H9 (cell line): ENCODE results near the gene TCTA. TPM values are rescaled to one million over a fixed set of nuclear protein-coding genes. Genes with fewer than 3 reads are reported as not detected.

Experiments used
- DNase-seq: peaks from one replicate; pipeline ENCODE4 v3.0.0-alpha.2; 2017
- H2AFZ ChIP-seq: one replicate; pipeline ENCODE4 v1.6.1; 2013; ENCODE audit warnings: mild to moderate bottlenecking, low read length, control low read depth, moderate library complexity
- H2AK5ac ChIP-seq: 2 replicates; pipeline ENCODE4 v1.6.1; 2013; ENCODE audit warnings: low read length, control low read depth, mixed read lengths; ENCODE audit not compliant: insufficient read length
- H2BK120ac ChIP-seq: one replicate; pipeline ENCODE4 v1.6.1; 2013; ENCODE audit warnings: low read depth, mild to moderate bottlenecking, low read length, control low read depth, inconsistent platforms; ENCODE audit not compliant: poor library complexity, severe bottlenecking
- H2BK12ac ChIP-seq: 2 replicates; pipeline ENCODE4 v1.6.1; 2013; ENCODE audit warnings: low read length, control low read depth, mixed read lengths, low read depth; ENCODE audit not compliant: insufficient read length
- H2BK15ac ChIP-seq: 2 replicates; pipeline ENCODE4 v1.6.1; 2013; ENCODE audit warnings: low read depth, low read length, control low read depth
- H2BK20ac ChIP-seq: one replicate; pipeline ENCODE4 v1.6.1; 2013; ENCODE audit warnings: low read depth, mild to moderate bottlenecking, low read length, control low read depth, inconsistent platforms; ENCODE audit not compliant: poor library complexity, severe bottlenecking
- H2BK5ac ChIP-seq: 2 replicates; pipeline ENCODE4 v1.6.1; 2013; ENCODE audit warnings: low read length, control low read depth, mixed read lengths; ENCODE audit not compliant: insufficient read length
- H3K14ac ChIP-seq: 2 replicates; pipeline ENCODE4 v1.6.1; 2013; ENCODE audit warnings: low read length, control low read depth; ENCODE audit not compliant: insufficient read depth
- H3K18ac ChIP-seq: 2 replicates; pipeline ENCODE4 v1.6.1; 2013; ENCODE audit warnings: low read depth, mild to moderate bottlenecking, mixed read lengths, low read length, control low read depth; ENCODE audit not compliant: insufficient read length
- H3K23ac ChIP-seq: 2 replicates; pipeline ENCODE4 v1.6.1; 2013; ENCODE audit warnings: low read length, control low read depth, mixed read lengths, low read depth; ENCODE audit not compliant: insufficient read length
- H3K23me2 ChIP-seq: 2 replicates; pipeline ENCODE4 v1.6.1; 2013; ENCODE audit warnings: low read depth, mild to moderate bottlenecking, mixed read lengths, low read length, control low read depth; ENCODE audit not compliant: insufficient read length, poor library complexity, severe bottlenecking
- H3K27ac ChIP-seq: 2 replicates; pipeline ENCODE4 v1.5.1; 2013; ENCODE audit warnings: low read length, control low read depth, mixed read lengths, low read depth; ENCODE audit not compliant: insufficient read length
- H3K27me3 ChIP-seq: 2 replicates; pipeline ENCODE4 v1.6.1; 2013; ENCODE audit warnings: low read length, control low read depth, inconsistent platforms; ENCODE audit not compliant: insufficient read depth
- H3K4ac ChIP-seq: 2 replicates; pipeline ENCODE4 v1.6.1; 2013; ENCODE audit warnings: low read depth, mild to moderate bottlenecking, control low read depth, inconsistent platforms, low read length, moderate library complexity
- H3K4me1 ChIP-seq: 2 replicates; pipeline ENCODE4 v1.6.1; 2013; ENCODE audit warnings: low read length, control low read depth, inconsistent platforms; ENCODE audit not compliant: insufficient read depth
- H3K4me2 ChIP-seq: 2 replicates; pipeline ENCODE4 v1.6.1; 2013; ENCODE audit warnings: low read length, control low read depth, mixed read lengths; ENCODE audit not compliant: insufficient read length, insufficient read depth
- H3K56ac ChIP-seq: 2 replicates; pipeline ENCODE4 v1.6.1; 2013; ENCODE audit warnings: low read depth, mild to moderate bottlenecking, mixed read lengths, low read length, control low read depth; ENCODE audit not compliant: insufficient read length
- H3K79me1 ChIP-seq: 2 replicates; pipeline ENCODE4 v1.6.1; 2013; ENCODE audit warnings: low read depth, mild to moderate bottlenecking, moderate library complexity, low read length, control low read depth, inconsistent platforms; ENCODE audit not compliant: insufficient read depth, poor library complexity, severe bottlenecking
- H3K79me2 ChIP-seq: 2 replicates; pipeline ENCODE4 v1.6.1; 2013; ENCODE audit warnings: low read length, control low read depth, inconsistent platforms; ENCODE audit not compliant: insufficient read depth
- H3K9ac ChIP-seq: 2 replicates; pipeline ENCODE4 v1.6.1; 2013; ENCODE audit warnings: low read length, control low read depth, mixed read lengths; ENCODE audit not compliant: insufficient read length; ENCODE audit errors: extremely low read depth
- H3K9me3 ChIP-seq: one replicate; pipeline ENCODE4 v1.6.1; 2013; ENCODE audit warnings: low read depth, low read length, inconsistent platforms; ENCODE audit not compliant: control insufficient read depth
- H3T11ph ChIP-seq: one replicate; pipeline ENCODE4 v1.6.1; 2013; ENCODE audit warnings: mild to moderate bottlenecking, low read length, control low read depth, inconsistent platforms
- H4K20me1 ChIP-seq: one replicate; pipeline ENCODE4 v1.6.1; 2013; ENCODE audit not compliant: control insufficient read depth, insufficient read length, insufficient read depth
- H4K5ac ChIP-seq: 2 replicates; pipeline ENCODE4 v1.6.1; 2013; ENCODE audit warnings: low read depth, mild to moderate bottlenecking, mixed read lengths, low read length, control low read depth; ENCODE audit not compliant: insufficient read length
- H4K8ac ChIP-seq: replicated peaks from 2 replicates; pipeline ENCODE4 v1.6.1; 2013; ENCODE audit warnings: low read length, control low read depth, mixed read lengths, low read depth; ENCODE audit not compliant: insufficient read length
- H4K91ac ChIP-seq: 2 replicates; pipeline ENCODE4 v1.6.1; 2013; ENCODE audit warnings: low read depth, mild to moderate bottlenecking, moderate library complexity, mixed read lengths, low read length, control low read depth; ENCODE audit not compliant: insufficient read length
- H3K27ac Mint-ChIP-seq, 3 experiments: 2 replicates in 2 of 3; 3 replicates in 1 of 3; pipeline ENCODE4 v1.8.0; 2020 to 2021; ENCODE audit warnings: mixed read lengths in 3 of 3, mild to moderate bottlenecking in 1 of 3, moderate library complexity in 1 of 3
- H3K27me3 Mint-ChIP-seq: 2 replicates; pipeline ENCODE4 v1.8.0; 2021; ENCODE audit warnings: low read depth, mild to moderate bottlenecking, moderate library complexity, mixed read lengths
- H3K36me3 Mint-ChIP-seq, 3 experiments: 2 replicates in 2 of 3; 3 replicates in 1 of 3; pipeline ENCODE4 v1.8.0; 2020 to 2021; ENCODE audit warnings: low read depth in 3 of 3, mixed read lengths in 3 of 3; ENCODE audit not compliant: insufficient read depth in 1 of 3
- H3K4me1 Mint-ChIP-seq, 2 experiments: 2 replicates each; pipeline ENCODE4 v1.8.0; 2020; ENCODE audit warnings: mixed read lengths in 2 of 2
- H3K4me3 Mint-ChIP-seq, 2 experiments: 2 replicates in 1 of 2; 3 replicates in 1 of 2; pipeline ENCODE4 v1.8.0; 2020 to 2021; ENCODE audit warnings: mild to moderate bottlenecking in 2 of 2, mixed read lengths in 2 of 2, moderate library complexity in 1 of 2
- H3K9me3 Mint-ChIP-seq, 2 experiments: 2 replicates in 1 of 2; 3 replicates in 1 of 2; pipeline ENCODE4 v1.8.0; 2020; ENCODE audit warnings: mild to moderate bottlenecking in 2 of 2, mixed read lengths in 2 of 2, moderate library complexity in 1 of 2
- CTCF ChIP-seq: fragments of 200-600 bp; sonication (generic); conservative IDR thresholded peaks from 3 replicates; pipeline ENCODE4 v1.8.0; 2021; ENCODE audit warnings: antibody characterized with exemption, mild to moderate bottlenecking
- WGBS: extraction: QIAGEN DNeasy Blood & Tissue Kit; methylation state at CpG from one replicate; pipeline ENCODE4 v1.1.7; 2013; ENCODE audit warnings: missing lambda C conversion rate, low lambda C conversion rate, mixed read lengths; ENCODE audit not compliant: insufficient read length; ENCODE audit errors: extremely low coverage; 5-methylcytosine and 5-hydroxymethylcytosine counted together
- total RNA-seq: library from RNA; stranded (reverse); gene quantifications from 2 replicates; pipeline ENCODE4 v1.2.1, GENCODE V29; 2021

The TCTA gene
- total RNA-seq, 1 experiment from 2014 or later, result 11.2 TPM

GRCh38 chr3:49462222-49462621 is 50.0 kb downstream of the TCTA start:
- Histone ChIP-seq H3K27ac (peak overlapping the region; percentile 27), H4K91ac (no peak overlapping the region), H3K56ac (no peak overlapping the region), H4K8ac (no peak overlapping the region), H4K5ac (no peak overlapping the region), H3K79me1 (no peaks in the 10 kb centered on the region), H3K9me3 (no peaks in the 10 kb centered on the region), H3K4ac (no peak overlapping the region; the same call in 1 of the 2 replicates), H3K79me2 (no peaks in the 10 kb centered on the region), H2AK5ac (no peak overlapping the region), H3K4me1 (peaks cover 16% of the 10 kb centered on the region), H2BK12ac (no peak overlapping the region), H3K18ac (peak overlapping the region; percentile 40), H3T11ph (peak overlapping the region; percentile 26), H3K14ac (0 out of 2 replicates have a peak overlapping the region, but pooled peaks have one; percentile 18), H3K23ac (no peak overlapping the region), H3K9ac (no peak overlapping the region), H4K20me1 (no peaks in the 10 kb centered on the region), H2AFZ (no peak overlapping the region), H3K27me3 (no peaks in the 10 kb centered on the region), H2BK20ac (peak overlapping the region; percentile 46), H3K4me2 (no peak overlapping the region), H2BK15ac (no peak overlapping the region), H3K23me2 (no peaks in the 10 kb centered on the region), H2BK5ac (no peak overlapping the region), H2BK120ac (no peak overlapping the region)
- no peaks in the 10 kb centered on the region for H3K36me3 Mint-ChIP-seq
- no peak for TF ChIP-seq CTCF
- H3K4me3 Mint-ChIP-seq, result peak overlapping the region in 1 of 2 experiments; percentile 57; a peak in 2 of 5 replicates
- no peaks in the 10 kb centered on the region for H3K9me3 Mint-ChIP-seq
- no peak for DNase-seq
- no CpG with 5 or more reads among the region's 3 CpGs for WGBS
- peak overlapping the region; percentile 89 to 98 (median 98) for H3K27ac Mint-ChIP-seq
- H3K27me3 Mint-ChIP-seq, result no peaks in the 10 kb centered on the region
- H3K4me1 Mint-ChIP-seq, result peaks cover 47 to 48% of the 10 kb centered on the region in 2 experiments
